ENCODE data around the gene UBR4.

The UBR4 gene

GRCh38 chr1:19128968-19129514 lies 81.0 kb downstream of the UBR4 start:
- Histone ChIP-seq H3K9me3 (ENCODE audit: control insufficient read depth, insufficient read depth, low read length) (no peaks in the 10 kb centered on the region), H3K4me1 (ENCODE audit: control insufficient read depth, insufficient read depth, low read length) (peaks cover 3% of the 10 kb centered on the region), H3K36me3 (ENCODE audit: control insufficient read depth, insufficient read depth, low read length) (peaks cover 58% of the 10 kb centered on the region), H3K9ac (ENCODE audit: low read depth, low read length) (no peak overlapping the region), H3K4me3 (ENCODE audit: low read depth, low read length) (no peak overlapping the region), H3K27me3 (ENCODE audit: control insufficient read depth, insufficient read depth, low read length) (no peaks in the 10 kb centered on the region)

- H3K27me3 ChIP-seq (ENCODE audit: control insufficient read depth, insufficient read depth, low read length), result no peaks in the 10 kb centered on the region
- H3K9ac ChIP-seq (ENCODE audit: low read depth, low read length), result no peak overlapping the region
- no peak overlapping the region for H3K4me3 ChIP-seq (ENCODE audit: low read depth, low read length)
- H3K4me1 ChIP-seq (ENCODE audit: control insufficient read depth, insufficient read depth, low read length), result peaks cover 3% of the 10 kb centered on the region
- no peaks in the 10 kb centered on the region for H3K9me3 ChIP-seq (ENCODE audit: control insufficient read depth, insufficient read depth, low read length)
- peaks cover 87% of the 10 kb centered on the region for H3K36me3 ChIP-seq (ENCODE audit: control insufficient read depth, insufficient read depth, low read length)
These were observed 85.8 kb downstream of the UBR4 start for GRCh38 chr1:19124273-19124672.

- Histone ChIP-seq H3K4me3 (ENCODE audit: low read depth, low read length) (no peak overlapping the region), H3K9ac (ENCODE audit: low read depth, low read length) (no peak overlapping the region), H3K4me1 (ENCODE audit: control insufficient read depth, insufficient read depth, low read length) (peaks cover 3% of the 10 kb centered on the region), H3K27me3 (ENCODE audit: control insufficient read depth, insufficient read depth, low read length) (no peaks in the 10 kb centered on the region), H3K9me3 (ENCODE audit: control insufficient read depth, insufficient read depth, low read length) (no peaks in the 10 kb centered on the region), H3K36me3 (ENCODE audit: control insufficient read depth, insufficient read depth, low read length) (peaks cover 90% of the 10 kb centered on the region)
These were observed 86.2 kb downstream of the UBR4 start for GRCh38 chr1:19123837-19124236.

GRCh38 chr1:19122668-19123067 lies 87.4 kb downstream of the UBR4 start:
- H3K4me3 ChIP-seq (ENCODE audit: low read depth, low read length), result no peak overlapping the region
- no peaks in the 10 kb centered on the region for H3K27me3 ChIP-seq (ENCODE audit: control insufficient read depth, insufficient read depth, low read length)
- no peaks in the 10 kb centered on the region for H3K9me3 ChIP-seq (ENCODE audit: control insufficient read depth, insufficient read depth, low read length)
- H3K4me1 ChIP-seq (ENCODE audit: control insufficient read depth, insufficient read depth, low read length), result peaks cover 3% of the 10 kb centered on the region
- H3K36me3 ChIP-seq (ENCODE audit: control insufficient read depth, insufficient read depth, low read length), result peaks cover 85% of the 10 kb centered on the region
- no peak overlapping the region for H3K9ac ChIP-seq (ENCODE audit: low read depth, low read length)

- Histone ChIP-seq H3K36me3 (ENCODE audit: control insufficient read depth, insufficient read depth, low read length) (peaks cover 89% of the 10 kb centered on the region), H3K27me3 (ENCODE audit: control insufficient read depth, insufficient read depth, low read length) (no peaks in the 10 kb centered on the region), H3K4me3 (ENCODE audit: low read depth, low read length) (no peak overlapping the region), H3K9ac (ENCODE audit: low read depth, low read length) (no peak overlapping the region), H3K9me3 (ENCODE audit: control insufficient read depth, insufficient read depth, low read length) (no peaks in the 10 kb centered on the region), H3K4me1 (ENCODE audit: control insufficient read depth, insufficient read depth, low read length) (no peaks in the 10 kb centered on the region)
These were observed 88.9 kb downstream of the UBR4 start for GRCh38 chr1:19121192-19121591.

- peaks cover 86% of the 10 kb centered on the region for H3K36me3 ChIP-seq (ENCODE audit: control insufficient read depth, insufficient read depth, low read length)
- H3K4me1 ChIP-seq (ENCODE audit: control insufficient read depth, insufficient read depth, low read length), result no peaks in the 10 kb centered on the region
- no peak overlapping the region for H3K4me3 ChIP-seq (ENCODE audit: low read depth, low read length)
- H3K9ac ChIP-seq (ENCODE audit: low read depth, low read length), result no peak overlapping the region
- H3K27me3 ChIP-seq (ENCODE audit: control insufficient read depth, insufficient read depth, low read length), result no peaks in the 10 kb centered on the region
- H3K9me3 ChIP-seq (ENCODE audit: control insufficient read depth, insufficient read depth, low read length), result no peaks in the 10 kb centered on the region
These were observed 90.0 kb downstream of the UBR4 start for GRCh38 chr1:19120070-19120469.

GRCh38 chr1:19115082-19115808 lies 94.8 kb downstream of the UBR4 start:
- Histone ChIP-seq H3K27me3 (ENCODE audit: control insufficient read depth, insufficient read depth, low read length) (no peaks in the 10 kb centered on the region), H3K4me1 (ENCODE audit: control insufficient read depth, insufficient read depth, low read length) (no peaks in the 10 kb centered on the region), H3K4me3 (ENCODE audit: low read depth, low read length) (no peak overlapping the region), H3K9ac (ENCODE audit: low read depth, low read length) (no peak overlapping the region), H3K36me3 (ENCODE audit: control insufficient read depth, insufficient read depth, low read length) (peaks cover 86% of the 10 kb centered on the region), H3K9me3 (ENCODE audit: control insufficient read depth, insufficient read depth, low read length) (no peaks in the 10 kb centered on the region)

GRCh38 chr1:19113697-19114092 lies 96.4 kb downstream of the UBR4 start:
- Histone ChIP-seq H3K4me3 (ENCODE audit: low read depth, low read length) (no peak overlapping the region), H3K9ac (ENCODE audit: low read depth, low read length) (no peak overlapping the region), H3K27me3 (ENCODE audit: control insufficient read depth, insufficient read depth, low read length) (no peaks in the 10 kb centered on the region), H3K9me3 (ENCODE audit: control insufficient read depth, insufficient read depth, low read length) (no peaks in the 10 kb centered on the region), H3K4me1 (ENCODE audit: control insufficient read depth, insufficient read depth, low read length) (no peaks in the 10 kb centered on the region), H3K36me3 (ENCODE audit: control insufficient read depth, insufficient read depth, low read length) (peaks cover 84% of the 10 kb centered on the region)

- no peaks in the 10 kb centered on the region for H3K27me3 ChIP-seq (ENCODE audit: control insufficient read depth, insufficient read depth, low read length)
- H3K4me3 ChIP-seq (ENCODE audit: low read depth, low read length), result no peak overlapping the region
- H3K4me1 ChIP-seq (ENCODE audit: control insufficient read depth, insufficient read depth, low read length), result no peaks in the 10 kb centered on the region
- no peaks in the 10 kb centered on the region for H3K9me3 ChIP-seq (ENCODE audit: control insufficient read depth, insufficient read depth, low read length)
- peaks cover 85% of the 10 kb centered on the region for H3K36me3 ChIP-seq (ENCODE audit: control insufficient read depth, insufficient read depth, low read length)
- H3K9ac ChIP-seq (ENCODE audit: low read depth, low read length), result no peak overlapping the region
These were observed 97.0 kb downstream of the UBR4 start for GRCh38 chr1:19112891-19113696.

GRCh38 chr1:19110257-19110927 lies 99.7 kb downstream of the UBR4 start:
- no peaks in the 10 kb centered on the region for H3K4me1 ChIP-seq (ENCODE audit: control insufficient read depth, insufficient read depth, low read length)
- no peak overlapping the region for H3K9ac ChIP-seq (ENCODE audit: low read depth, low read length)
- H3K4me3 ChIP-seq (ENCODE audit: low read depth, low read length), result no peak overlapping the region
- no peaks in the 10 kb centered on the region for H3K27me3 ChIP-seq (ENCODE audit: control insufficient read depth, insufficient read depth, low read length)
- peaks cover 90% of the 10 kb centered on the region for H3K36me3 ChIP-seq (ENCODE audit: control insufficient read depth, insufficient read depth, low read length)
- no peaks in the 10 kb centered on the region for H3K9me3 ChIP-seq (ENCODE audit: control insufficient read depth, insufficient read depth, low read length)

- no peak overlapping the region for H3K4me3 ChIP-seq (ENCODE audit: low read depth, low read length)
- peaks cover 90% of the 10 kb centered on the region for H3K36me3 ChIP-seq (ENCODE audit: control insufficient read depth, insufficient read depth, low read length)
- no peak overlapping the region for H3K9ac ChIP-seq (ENCODE audit: low read depth, low read length)
These were observed 100.5 kb downstream of the UBR4 start for GRCh38 chr1:19109545-19109944.

More at GRCh38 chr1:19109545-19109944, 100.5 kb downstream of the UBR4 start:
- Histone ChIP-seq H3K4me1 (ENCODE audit: control insufficient read depth, insufficient read depth, low read length) (no peaks in the 10 kb centered on the region), H3K9me3 (ENCODE audit: control insufficient read depth, insufficient read depth, low read length) (no peaks in the 10 kb centered on the region), H3K27me3 (ENCODE audit: control insufficient read depth, insufficient read depth, low read length) (no peaks in the 10 kb centered on the region)

All from iPS-15b (cell line).